Measurements from ENCODE around the gene DIS3L2.

DNA sequence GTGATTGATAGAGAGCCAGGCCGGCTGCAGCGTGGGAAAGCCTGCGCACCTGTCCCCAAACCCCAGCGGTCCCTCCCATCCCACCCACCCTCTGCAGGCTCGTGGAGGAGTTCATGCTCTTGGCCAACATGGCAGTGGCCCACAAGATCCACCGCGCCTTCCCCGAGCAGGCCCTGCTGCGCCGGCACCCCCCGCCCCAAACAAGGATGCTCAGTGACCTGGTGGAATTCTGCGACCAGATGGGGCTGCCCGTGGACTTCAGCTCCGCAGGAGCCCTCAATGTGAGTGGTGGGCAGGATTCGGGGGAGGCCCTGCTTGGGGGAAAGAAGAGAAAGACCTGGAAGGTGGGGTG, 368.2 kb downstream of the DIS3L2 start:
- TF ChIP-seq CTCF (conservative IDR thresholded peaks at IDR 0.05; ENCODE audit: low read depth in 2 of 2) (no peak), EZH2 (IDR thresholded peaks at IDR 0.05; ENCODE audit: low read depth, unreplicated experiment) (no peak), CREB1 (CRISPR knock-in tag; IDR thresholded peaks at IDR 0.05; ENCODE audit: low read depth) (no peak), POLR2AphosphoS5 (IDR thresholded peaks at IDR 0.05; ENCODE audit: low read depth) (no peak), EZH2phosphoT487 (IDR thresholded peaks at IDR 0.05; ENCODE audit: unreplicated experiment) (no peak), REST (IDR thresholded peaks at IDR 0.05; ENCODE audit: unreplicated experiment) (no peak), JUNB (IDR thresholded peaks at IDR 0.05; ENCODE audit: unreplicated experiment) (no peak), STAT1 (IDR thresholded peaks at IDR 0.05; ENCODE audit: unreplicated experiment) (no peak), ETS1 (IDR thresholded peaks at IDR 0.05) (no peak), ZNF331 (CRISPR knock-in tag; IDR thresholded peaks at IDR 0.05; ENCODE audit: low read depth) (no peak), ZNF114 (CRISPR knock-in tag; IDR thresholded peaks at IDR 0.05) (no peak), NANOG (IDR thresholded peaks at IDR 0.05; ENCODE audit: borderline replicate concordance) (no peak)
